SJSA1 (cell line): ENCODE results near the gene POU2F1. TPM values are rescaled to one million over a fixed set of nuclear protein-coding genes. Genes with fewer than 3 reads are reported as not detected.

Experiments
- DNase-seq, 2 experiments: peaks; one replicate each; pipeline ENCODE4 v3.0.0-alpha.2; 2015 to 2020; ENCODE audit warnings: low spot score in 2 of 2, low read depth in 1 of 2
- H3K27ac ChIP-seq: fragments of 250-450 bp; sonication (Bioruptor Pico); 2 replicates; pipeline ENCODE4 v1.5.1; 2020; ENCODE audit warnings: mild to moderate bottlenecking, moderate library complexity
- H3K27me3 ChIP-seq: fragments of 250-450 bp; sonication (Bioruptor Pico); replicated peaks from 2 replicates; pipeline ENCODE4 v1.5.1; 2020; ENCODE audit warnings: mild to moderate bottlenecking, moderate library complexity
- H3K36me3 ChIP-seq: fragments of 250-450 bp; sonication (Bioruptor Pico); 2 replicates; pipeline ENCODE4 v1.5.1; 2020; ENCODE audit warnings: mild to moderate bottlenecking
- H3K4me1 ChIP-seq: fragments of 250-450 bp; sonication (Bioruptor Pico); replicated peaks from 2 replicates; pipeline ENCODE4 v1.6.1; 2021; ENCODE audit warnings: mild to moderate bottlenecking
- H3K4me3 ChIP-seq: fragments of 250-450 bp; sonication (Bioruptor Pico); 2 replicates; pipeline ENCODE4 v1.5.1; 2020; ENCODE audit warnings: mild to moderate bottlenecking
- H3K9me3 ChIP-seq: fragments of 250-450 bp; sonication (Bioruptor Pico); replicated peaks from 2 replicates; pipeline ENCODE4 v1.5.1; 2020; ENCODE audit warnings: mild to moderate bottlenecking
- total RNA-seq: library from RNA; depleted of rRNA; stranded (reverse); fragments of >200 nt; shearing (Covaris generic); gene quantifications from 2 replicates; pipeline ENCODE4 v1.2.3, GENCODE V29; 2014

POU2F1 gene
- total RNA-seq, 1 experiment from 2014 or later, result 5.0 TPM

DNA sequence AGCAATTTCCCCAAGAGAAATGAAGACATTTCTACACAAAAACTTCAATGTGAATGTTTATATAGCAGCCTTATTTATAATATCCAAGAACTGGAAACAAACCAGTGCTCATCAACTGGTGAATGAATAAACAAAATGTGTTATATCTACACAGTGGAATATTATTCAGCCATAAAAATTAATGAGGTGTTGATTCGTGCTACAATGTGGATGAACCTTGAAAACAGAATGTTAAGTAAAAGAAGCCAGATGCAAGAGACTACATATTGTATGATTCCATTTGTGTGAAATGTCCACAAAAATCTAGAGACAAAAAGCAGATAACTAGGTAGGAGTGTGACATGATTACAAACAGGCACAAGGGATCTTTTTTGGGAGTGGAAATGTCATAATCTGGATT lies 187.7 kb downstream of the POU2F1 start:
- H3K4me3 ChIP-seq, result no peak overlapping the region
- no peaks in the 10 kb centered on the region for H3K9me3 ChIP-seq
- H3K4me1 ChIP-seq, result peaks cover 7% of the 10 kb centered on the region; the same call in 1 of the 2 replicates
- peaks cover 10% of the 10 kb centered on the region for H3K36me3 ChIP-seq
- H3K27ac ChIP-seq, result no peak overlapping the region
- no peak for DNase-seq
- no peaks in the 10 kb centered on the region for H3K27me3 ChIP-seq

DNA sequence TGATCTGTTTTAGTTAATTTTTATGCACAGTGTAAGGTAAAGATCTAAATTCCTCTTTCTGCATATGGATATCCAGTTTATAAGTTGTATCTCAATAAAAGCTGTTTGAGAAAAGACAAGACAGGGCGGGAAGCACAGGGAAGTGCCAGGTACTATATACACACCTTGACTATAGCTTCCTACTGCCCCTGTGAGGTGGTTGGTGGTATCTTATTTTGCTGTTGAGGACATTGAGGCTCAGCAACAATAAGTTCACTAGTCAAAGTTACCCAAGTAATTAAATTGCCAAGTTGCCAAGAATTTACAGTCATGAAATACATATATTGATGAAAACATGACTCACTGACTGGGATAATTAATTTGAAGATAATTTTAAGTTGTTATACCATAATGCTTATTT lies 188.5 kb downstream of the POU2F1 start:
- H3K4me3 ChIP-seq, result no peak overlapping the region
- no peak for DNase-seq
- H3K4me1 ChIP-seq, result peaks cover 7% of the 10 kb centered on the region; the same call in 1 of the 2 replicates
- H3K9me3 ChIP-seq, result no peaks in the 10 kb centered on the region
- peaks cover 10% of the 10 kb centered on the region for H3K36me3 ChIP-seq
- H3K27ac ChIP-seq, result no peak overlapping the region
- no peaks in the 10 kb centered on the region for H3K27me3 ChIP-seq

DNA sequence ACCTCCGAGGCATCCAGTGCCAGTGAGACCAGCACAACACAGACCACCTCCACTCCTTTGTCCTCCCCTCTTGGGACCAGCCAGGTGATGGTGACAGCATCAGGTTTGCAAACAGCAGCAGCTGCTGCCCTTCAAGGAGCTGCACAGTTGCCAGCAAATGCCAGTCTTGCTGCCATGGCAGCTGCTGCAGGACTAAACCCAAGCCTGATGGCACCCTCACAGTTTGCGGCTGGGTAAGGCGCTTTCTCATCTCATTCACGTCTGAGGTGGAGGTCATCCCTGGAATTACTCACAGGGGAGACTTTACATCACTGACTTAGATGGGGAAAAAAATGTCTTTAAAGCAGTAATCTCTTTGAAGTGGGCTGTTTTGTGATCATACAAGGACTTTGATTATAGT lies 191.4 kb downstream of the POU2F1 start:
- no peaks in the 10 kb centered on the region for H3K9me3 ChIP-seq
- DNase-seq, result no peak
- peaks cover 10% of the 10 kb centered on the region for H3K36me3 ChIP-seq
- H3K4me3 ChIP-seq, result no peak overlapping the region
- H3K27me3 ChIP-seq, result no peaks in the 10 kb centered on the region
- H3K27ac ChIP-seq, result no peak overlapping the region
- no peaks in the 10 kb centered on the region for H3K4me1 ChIP-seq

DNA sequence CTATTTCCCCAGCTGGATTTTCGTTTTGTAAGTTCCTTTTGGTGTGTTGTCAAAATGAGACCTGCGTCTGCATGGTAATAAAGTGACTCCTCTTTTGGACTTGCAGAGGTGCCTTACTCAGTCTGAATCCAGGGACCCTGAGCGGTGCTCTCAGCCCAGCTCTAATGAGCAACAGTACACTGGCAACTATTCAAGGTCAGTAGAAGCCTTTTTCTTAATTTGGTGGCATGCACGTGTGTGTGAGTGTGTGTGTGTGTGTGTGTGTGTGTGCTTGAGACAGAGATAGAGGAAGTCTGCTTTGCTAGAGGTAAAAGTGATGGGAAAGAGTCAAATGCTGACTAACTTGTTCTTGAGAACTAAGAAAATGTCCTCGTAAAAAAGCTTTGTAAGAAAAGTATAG lies 192.2 kb downstream of the POU2F1 start:
- Histone ChIP-seq H3K36me3 (peaks cover 10% of the 10 kb centered on the region), H3K4me3 (no peak overlapping the region), H3K9me3 (no peaks in the 10 kb centered on the region), H3K27ac (no peak overlapping the region), H3K4me1 (no peaks in the 10 kb centered on the region), H3K27me3 (no peaks in the 10 kb centered on the region)
- no peak for DNase-seq

DNA sequence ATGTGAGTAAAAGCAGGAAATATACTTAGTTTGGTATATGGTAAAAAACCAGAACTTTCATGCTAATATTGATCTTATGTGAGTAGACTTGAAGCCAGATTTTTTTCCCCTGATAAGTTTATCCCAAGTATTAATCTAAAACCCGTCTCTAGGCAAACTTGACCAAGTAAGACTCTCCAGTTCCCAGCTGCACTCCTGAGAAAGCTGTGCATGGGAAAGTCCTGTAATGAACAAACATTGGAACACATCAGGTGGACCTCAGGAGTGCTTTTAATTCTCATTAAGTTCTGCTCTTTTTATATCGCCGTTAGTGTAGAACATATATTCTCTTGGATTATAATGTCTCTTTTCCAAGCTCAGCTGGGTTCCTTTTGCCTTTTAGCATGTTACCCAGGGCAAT lies 192.6 kb downstream of the POU2F1 start:
- no peak for DNase-seq
- H3K27ac ChIP-seq, result no peak overlapping the region
- H3K9me3 ChIP-seq, result no peaks in the 10 kb centered on the region
- H3K36me3 ChIP-seq, result peaks cover 10% of the 10 kb centered on the region
- H3K4me1 ChIP-seq, result no peaks in the 10 kb centered on the region
- H3K27me3 ChIP-seq, result no peaks in the 10 kb centered on the region
- no peak overlapping the region for H3K4me3 ChIP-seq

DNA sequence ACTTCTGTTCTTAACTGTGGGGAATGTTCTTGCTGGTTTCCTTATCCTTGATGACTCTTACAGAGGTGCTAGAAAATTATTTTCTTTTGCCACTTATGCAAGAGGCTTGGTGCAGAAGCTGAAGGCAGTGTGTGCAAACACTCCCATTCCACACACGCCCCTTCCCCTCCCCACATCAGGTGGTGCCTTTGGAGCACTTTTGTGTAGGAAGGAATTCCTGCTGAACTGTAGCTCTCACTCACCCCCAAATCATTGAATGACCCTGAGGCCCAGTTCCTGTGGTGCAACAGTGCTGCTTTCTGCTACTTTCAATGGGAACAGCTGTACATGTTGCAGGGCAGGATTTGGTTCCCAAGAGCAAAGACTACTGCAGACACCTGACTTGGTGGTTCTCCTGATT lies 195.8 kb downstream of the POU2F1 start:
- H3K27me3 ChIP-seq, result no peaks in the 10 kb centered on the region
- no peak overlapping the region for H3K27ac ChIP-seq
- H3K36me3 ChIP-seq, result peaks cover 10% of the 10 kb centered on the region
- H3K4me3 ChIP-seq, result no peak overlapping the region
- no peak for DNase-seq
- no peaks in the 10 kb centered on the region for H3K4me1 ChIP-seq
- H3K9me3 ChIP-seq, result no peaks in the 10 kb centered on the region

DNA sequence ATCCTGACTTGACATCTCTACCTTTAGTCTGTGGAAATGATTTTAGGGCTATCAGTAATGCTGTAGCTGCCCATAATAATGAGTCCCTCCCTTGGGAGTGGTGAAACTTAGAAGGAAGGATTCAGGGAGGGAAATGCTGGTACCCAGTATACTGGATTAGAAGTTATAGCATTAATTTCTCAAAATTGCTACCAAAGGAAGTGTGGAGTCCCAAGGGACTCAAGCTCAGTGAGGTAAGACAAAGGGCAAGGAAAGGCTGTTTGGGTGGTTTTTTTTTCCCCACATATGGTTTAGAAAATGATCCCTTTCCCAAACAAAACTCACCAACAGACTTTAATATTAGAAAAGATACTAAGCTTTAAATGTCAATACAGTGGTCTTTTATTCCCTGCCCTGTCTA lies 197.7 kb downstream of the POU2F1 start:
- no peak for DNase-seq
- Histone ChIP-seq H3K27me3 (no peaks in the 10 kb centered on the region), H3K4me3 (no peak overlapping the region), H3K27ac (no peak overlapping the region), H3K4me1 (no peaks in the 10 kb centered on the region), H3K36me3 (no peaks in the 10 kb centered on the region), H3K9me3 (no peaks in the 10 kb centered on the region)

DNA sequence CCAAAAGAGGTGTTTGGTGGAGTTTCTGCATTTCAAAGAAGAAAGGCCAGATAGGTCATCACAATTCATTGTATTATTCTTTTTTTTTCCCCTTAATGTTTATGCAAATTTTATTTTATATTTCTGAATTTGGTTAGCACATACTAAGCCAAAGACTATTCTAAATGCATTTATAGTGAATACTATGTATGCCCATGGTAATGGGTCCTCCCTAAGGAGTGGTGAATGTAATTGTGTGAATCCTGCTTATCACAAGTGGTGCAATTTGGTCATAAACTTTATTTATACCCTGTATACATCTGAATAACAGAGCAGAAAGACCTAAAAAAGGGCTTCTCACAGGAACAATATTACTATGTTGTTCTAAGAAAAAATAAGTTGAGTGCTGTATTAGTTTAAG lies 198.6 kb downstream of the POU2F1 start:
- H3K27ac ChIP-seq, result no peak overlapping the region
- H3K4me3 ChIP-seq, result no peak overlapping the region
- no peaks in the 10 kb centered on the region for H3K4me1 ChIP-seq
- DNase-seq, result no peak
- no peaks in the 10 kb centered on the region for H3K36me3 ChIP-seq
- no peaks in the 10 kb centered on the region for H3K9me3 ChIP-seq
- no peaks in the 10 kb centered on the region for H3K27me3 ChIP-seq

DNA sequence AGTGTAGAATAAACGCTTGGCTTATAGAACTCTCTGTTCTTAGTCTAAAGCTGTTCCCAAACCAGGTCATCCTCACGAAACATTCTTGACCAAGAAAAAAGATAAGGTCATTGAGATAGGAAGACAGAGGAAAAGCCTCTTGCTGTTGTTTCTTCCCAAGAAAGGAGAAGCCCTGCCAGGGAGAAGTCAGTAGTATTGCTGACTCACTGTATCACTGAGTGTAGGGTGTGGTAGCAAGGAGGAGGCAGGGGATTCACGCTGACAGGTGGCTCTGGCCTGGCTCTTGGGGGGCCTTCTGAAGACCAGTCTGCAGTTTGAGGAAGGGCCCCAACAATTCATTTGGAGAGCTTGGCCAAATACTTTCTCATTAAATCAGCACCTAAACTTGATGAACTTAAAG lies 199.8 kb downstream of the POU2F1 start:
- Histone ChIP-seq H3K4me1 (no peaks in the 10 kb centered on the region), H3K27me3 (no peaks in the 10 kb centered on the region), H3K27ac (no peak overlapping the region), H3K36me3 (no peaks in the 10 kb centered on the region), H3K9me3 (no peaks in the 10 kb centered on the region), H3K4me3 (no peak overlapping the region)
- DNase-seq, result no peak

DNA sequence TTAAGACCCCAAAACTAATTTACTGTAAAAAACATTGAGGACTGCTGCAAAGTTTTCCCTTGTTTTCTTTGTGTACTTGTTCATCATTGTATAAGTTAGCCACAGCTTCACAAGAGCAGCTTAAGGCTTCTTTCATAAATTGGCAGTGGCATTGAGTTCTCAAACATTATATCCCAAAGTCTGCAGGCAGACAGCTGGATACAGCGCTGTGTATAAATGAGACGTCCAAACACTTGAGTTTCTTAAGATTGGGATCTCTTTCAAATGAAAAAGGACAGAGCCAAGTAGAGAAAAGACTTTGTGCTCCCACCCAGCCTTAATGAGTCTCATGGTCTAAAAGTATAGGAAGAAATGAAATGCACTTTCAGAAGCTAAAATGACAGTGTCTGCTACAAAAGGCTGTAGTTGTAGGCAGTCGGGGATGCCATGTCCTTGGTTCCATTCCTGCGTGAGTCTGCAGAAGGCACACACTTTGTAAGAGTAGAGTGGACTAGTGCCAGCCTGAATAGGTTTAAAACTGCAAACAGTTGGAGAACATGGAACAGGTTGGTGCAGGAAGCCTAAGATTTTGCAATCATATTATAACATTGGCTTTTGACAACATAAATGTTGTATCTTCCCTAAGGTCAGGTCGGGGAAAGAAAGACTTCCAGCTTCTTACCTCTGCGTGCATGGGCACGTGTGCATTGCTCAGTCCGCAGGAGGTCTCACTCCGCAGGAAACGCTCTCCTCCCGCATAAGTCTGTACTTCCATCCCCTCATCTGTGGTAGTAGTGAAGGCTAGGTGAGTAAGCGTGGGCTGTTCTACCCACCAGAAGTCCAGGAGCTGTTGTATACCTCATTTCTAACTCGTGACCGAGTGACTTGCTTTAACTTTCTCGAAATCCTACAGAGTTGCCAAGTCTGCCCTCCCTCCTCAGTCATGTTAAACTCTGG lies 203.3 kb downstream of the POU2F1 start:
- Histone ChIP-seq H3K27me3 (0 out of 2 replicates have a peak, but pooled peaks cover 2% of the 10 kb centered on the region), H3K4me1 (no peaks in the 10 kb centered on the region), H3K4me3 (no peak overlapping the region), H3K36me3 (no peaks in the 10 kb centered on the region), H3K27ac (no peak overlapping the region), H3K9me3 (no peaks in the 10 kb centered on the region)
- no peak for DNase-seq

DNA sequence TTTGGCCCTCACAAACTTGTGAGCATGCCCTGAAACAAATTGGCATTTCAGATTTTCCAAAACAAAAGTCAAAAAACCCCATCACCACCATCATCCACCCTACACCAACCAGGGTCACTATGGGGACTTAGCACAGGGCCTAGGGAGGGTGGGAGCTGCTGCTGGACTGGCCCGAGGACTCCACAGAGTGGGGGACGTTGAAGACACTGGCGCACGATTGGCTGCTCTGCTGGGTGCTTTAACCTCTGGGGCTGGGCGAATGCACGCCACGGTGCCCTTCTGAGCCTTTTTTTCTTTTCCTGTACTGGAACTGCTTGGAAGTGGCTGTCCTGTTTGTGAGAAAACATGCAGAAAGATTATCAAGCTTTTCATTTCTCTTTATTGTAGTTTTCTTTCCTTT lies 204.8 kb downstream of the POU2F1 start:
- Histone ChIP-seq H3K27ac (no peak overlapping the region), H3K4me3 (no peak overlapping the region), H3K9me3 (no peaks in the 10 kb centered on the region), H3K4me1 (no peaks in the 10 kb centered on the region), H3K27me3 (0 out of 2 replicates have a peak, but pooled peaks cover 2% of the 10 kb centered on the region), H3K36me3 (no peaks in the 10 kb centered on the region)
- no peak for DNase-seq

DNA sequence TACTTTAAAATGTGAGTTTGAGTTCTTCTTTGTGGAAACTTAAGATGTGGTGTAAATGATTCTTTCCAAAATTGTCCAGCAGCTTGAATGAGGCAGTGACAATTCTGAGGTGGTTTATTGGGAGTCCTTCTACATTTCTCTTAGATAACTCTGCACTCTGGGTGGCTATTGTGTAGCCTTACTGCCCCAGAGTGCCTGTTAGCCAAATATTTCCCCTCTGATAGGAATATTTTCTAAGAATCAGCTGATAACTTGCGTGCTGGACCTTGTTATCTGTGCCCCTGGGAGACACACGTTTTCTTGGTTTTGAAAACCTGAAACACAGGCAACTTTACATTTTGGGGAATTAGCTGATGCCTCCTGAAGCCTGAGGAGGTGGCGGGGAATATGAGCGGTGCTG lies 206.0 kb downstream of the POU2F1 start:
- Histone ChIP-seq H3K9me3 (no peaks in the 10 kb centered on the region), H3K27me3 (0 out of 2 replicates have a peak, but pooled peaks cover 2% of the 10 kb centered on the region), H3K4me3 (no peak overlapping the region), H3K36me3 (no peaks in the 10 kb centered on the region), H3K27ac (no peak overlapping the region), H3K4me1 (no peaks in the 10 kb centered on the region)
- no peak for DNase-seq

DNA sequence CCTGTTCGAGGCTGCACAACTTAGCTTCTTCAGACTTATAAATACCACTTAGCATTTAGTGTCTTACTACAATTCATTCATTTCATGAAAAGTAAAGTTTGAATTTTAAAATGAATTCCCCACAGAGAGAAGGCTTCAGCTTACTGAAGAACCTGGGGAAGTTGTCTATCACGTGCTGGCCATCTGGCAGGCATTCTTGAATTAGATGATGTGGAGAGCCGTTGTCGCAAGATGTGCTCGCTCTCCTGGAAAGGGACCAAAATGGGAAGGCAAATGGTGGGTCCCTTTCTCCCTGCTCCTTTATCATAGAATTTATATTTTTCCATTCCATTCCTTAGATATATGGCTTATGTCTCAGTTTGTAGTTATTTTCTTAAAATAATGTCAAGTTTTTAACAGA lies 207.2 kb downstream of the POU2F1 start:
- no peak for DNase-seq
- no peak overlapping the region for H3K27ac ChIP-seq
- no peaks in the 10 kb centered on the region for H3K4me1 ChIP-seq
- H3K27me3 ChIP-seq, result 0 out of 2 replicates have a peak, but pooled peaks cover 2% of the 10 kb centered on the region
- H3K36me3 ChIP-seq, result no peaks in the 10 kb centered on the region
- H3K4me3 ChIP-seq, result no peak overlapping the region
- no peaks in the 10 kb centered on the region for H3K9me3 ChIP-seq

DNA sequence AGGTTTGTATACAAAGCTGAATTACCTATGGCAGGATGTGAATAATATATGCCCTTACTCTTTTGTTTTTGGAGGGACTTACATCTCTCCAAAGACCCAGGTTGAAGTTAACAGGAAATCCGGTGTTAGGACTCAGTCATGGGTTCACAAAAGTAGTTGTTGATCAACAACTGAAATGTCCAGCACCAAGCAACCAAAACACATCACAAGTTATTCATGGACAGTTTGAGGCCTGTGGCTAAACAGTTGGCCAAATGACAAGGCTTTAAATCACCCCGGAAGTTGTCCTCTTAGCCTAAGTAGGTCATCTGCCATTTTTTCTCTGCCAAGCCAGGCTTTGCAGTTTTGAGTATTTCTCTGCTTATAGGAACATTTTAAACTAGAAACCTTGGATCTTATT lies 207.7 kb downstream of the POU2F1 start:
- Histone ChIP-seq H3K27ac (no peak overlapping the region), H3K4me3 (no peak overlapping the region), H3K9me3 (no peaks in the 10 kb centered on the region), H3K4me1 (no peaks in the 10 kb centered on the region), H3K36me3 (no peaks in the 10 kb centered on the region), H3K27me3 (0 out of 2 replicates have a peak, but pooled peaks cover 2% of the 10 kb centered on the region)
- no peak for DNase-seq
